ENCODE data around the gene LRRC4C. TPM values are rescaled to one million over a fixed set of nuclear protein-coding genes. Genes with fewer than 3 reads are reported as not detected.

The LRRC4C gene
- total RNA-seq, 1 experiment from 2014 or later = 0.72 TPM

DNA sequence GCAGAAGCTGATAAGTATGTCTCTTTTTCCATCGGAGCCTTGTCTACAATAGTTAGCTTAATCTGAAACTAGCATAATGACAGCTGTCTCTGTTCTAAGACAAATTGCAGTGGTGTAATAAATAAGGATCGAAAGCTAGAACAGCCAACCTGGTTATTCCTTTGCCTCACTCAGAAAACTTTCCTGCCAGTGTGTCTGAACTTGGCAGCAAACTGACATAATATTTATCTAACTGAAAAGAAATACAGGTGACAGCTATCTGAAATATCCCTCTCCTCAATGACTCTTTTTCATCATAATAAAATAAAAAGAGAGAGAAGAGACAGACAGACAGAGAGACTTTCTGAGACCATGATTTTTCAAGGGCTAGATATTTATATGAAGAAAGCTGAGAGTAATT is 642.5 kb downstream of the LRRC4C start:
- H3K27ac Mint-ChIP-seq = no peak overlapping the region
- ChIA-PET POLR2A (interaction anchor here (0.6 kb wide), 1 partner anchor 262 kb away, joined by 3 read pairs; no protein-coding TSS in a partner anchor), CTCF (no interaction called here)
- DNase-seq (ENCODE audit: low spot score) (no peak), ATAC-seq (no peak)
- H3K4me3 Mint-ChIP-seq = no peak overlapping the region
- no peak for TF ChIP-seq TEAD1 (CRISPR knock-in tag; IDR thresholded peaks at IDR 0.05)
- TF ChIP-seq, protein P1, sequence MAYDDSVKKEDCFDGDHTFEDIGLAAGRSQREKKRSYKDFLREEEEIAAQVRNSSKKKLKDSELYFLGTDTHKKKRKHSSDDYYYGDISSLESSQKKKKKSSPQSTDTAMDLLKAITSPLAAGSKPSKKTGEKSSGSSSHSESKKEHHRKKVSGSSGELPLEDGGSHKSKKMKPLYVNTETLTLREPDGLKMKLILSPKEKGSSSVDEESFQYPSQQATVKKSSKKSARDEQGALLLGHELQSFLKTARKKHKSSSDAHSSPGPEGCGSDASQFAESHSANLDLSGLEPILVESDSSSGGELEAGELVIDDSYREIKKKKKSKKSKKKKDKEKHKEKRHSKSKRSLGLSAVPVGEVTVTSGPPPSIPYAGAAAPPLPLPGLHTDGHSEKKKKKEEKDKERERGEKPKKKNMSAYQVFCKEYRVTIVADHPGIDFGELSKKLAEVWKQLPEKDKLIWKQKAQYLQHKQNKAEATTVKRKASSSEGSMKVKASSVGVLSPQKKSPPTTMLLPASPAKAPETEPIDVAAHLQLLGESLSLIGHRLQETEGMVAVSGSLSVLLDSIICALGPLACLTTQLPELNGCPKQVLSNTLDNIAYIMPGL (CRISPR knock-in tag; IDR thresholded peaks at IDR 0.05) = no peak
- no peak for TF ChIP-seq NR1H2 (CRISPR knock-in tag; IDR thresholded peaks at IDR 0.05)
- TF ChIP-seq, protein P2, sequence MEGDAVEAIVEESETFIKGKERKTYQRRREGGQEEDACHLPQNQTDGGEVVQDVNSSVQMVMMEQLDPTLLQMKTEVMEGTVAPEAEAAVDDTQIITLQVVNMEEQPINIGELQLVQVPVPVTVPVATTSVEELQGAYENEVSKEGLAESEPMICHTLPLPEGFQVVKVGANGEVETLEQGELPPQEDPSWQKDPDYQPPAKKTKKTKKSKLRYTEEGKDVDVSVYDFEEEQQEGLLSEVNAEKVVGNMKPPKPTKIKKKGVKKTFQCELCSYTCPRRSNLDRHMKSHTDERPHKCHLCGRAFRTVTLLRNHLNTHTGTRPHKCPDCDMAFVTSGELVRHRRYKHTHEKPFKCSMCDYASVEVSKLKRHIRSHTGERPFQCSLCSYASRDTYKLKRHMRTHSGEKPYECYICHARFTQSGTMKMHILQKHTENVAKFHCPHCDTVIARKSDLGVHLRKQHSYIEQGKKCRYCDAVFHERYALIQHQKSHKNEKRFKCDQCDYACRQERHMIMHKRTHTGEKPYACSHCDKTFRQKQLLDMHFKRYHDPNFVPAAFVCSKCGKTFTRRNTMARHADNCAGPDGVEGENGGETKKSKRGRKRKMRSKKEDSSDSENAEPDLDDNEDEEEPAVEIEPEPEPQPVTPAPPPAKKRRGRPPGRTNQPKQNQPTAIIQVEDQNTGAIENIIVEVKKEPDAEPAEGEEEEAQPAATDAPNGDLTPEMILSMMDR (IDR thresholded peaks at IDR 0.05) = no peak
- TF ChIP-seq, protein P3, sequence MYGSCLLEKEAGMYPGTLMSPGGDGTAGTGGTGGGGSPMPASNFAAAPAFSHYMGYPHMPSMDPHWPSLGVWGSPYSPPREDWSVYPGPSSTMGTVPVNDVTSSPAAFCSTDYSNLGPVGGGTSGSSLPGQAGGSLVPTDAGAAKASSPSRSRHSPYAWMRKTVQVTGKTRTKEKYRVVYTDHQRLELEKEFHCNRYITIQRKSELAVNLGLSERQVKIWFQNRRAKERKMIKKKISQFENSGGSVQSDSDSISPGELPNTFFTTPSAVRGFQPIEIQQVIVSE (CRISPR knock-in tag; IDR thresholded peaks at IDR 0.05; ENCODE audit: borderline replicate concordance) = no peak
- TF ChIP-seq, protein P4, sequence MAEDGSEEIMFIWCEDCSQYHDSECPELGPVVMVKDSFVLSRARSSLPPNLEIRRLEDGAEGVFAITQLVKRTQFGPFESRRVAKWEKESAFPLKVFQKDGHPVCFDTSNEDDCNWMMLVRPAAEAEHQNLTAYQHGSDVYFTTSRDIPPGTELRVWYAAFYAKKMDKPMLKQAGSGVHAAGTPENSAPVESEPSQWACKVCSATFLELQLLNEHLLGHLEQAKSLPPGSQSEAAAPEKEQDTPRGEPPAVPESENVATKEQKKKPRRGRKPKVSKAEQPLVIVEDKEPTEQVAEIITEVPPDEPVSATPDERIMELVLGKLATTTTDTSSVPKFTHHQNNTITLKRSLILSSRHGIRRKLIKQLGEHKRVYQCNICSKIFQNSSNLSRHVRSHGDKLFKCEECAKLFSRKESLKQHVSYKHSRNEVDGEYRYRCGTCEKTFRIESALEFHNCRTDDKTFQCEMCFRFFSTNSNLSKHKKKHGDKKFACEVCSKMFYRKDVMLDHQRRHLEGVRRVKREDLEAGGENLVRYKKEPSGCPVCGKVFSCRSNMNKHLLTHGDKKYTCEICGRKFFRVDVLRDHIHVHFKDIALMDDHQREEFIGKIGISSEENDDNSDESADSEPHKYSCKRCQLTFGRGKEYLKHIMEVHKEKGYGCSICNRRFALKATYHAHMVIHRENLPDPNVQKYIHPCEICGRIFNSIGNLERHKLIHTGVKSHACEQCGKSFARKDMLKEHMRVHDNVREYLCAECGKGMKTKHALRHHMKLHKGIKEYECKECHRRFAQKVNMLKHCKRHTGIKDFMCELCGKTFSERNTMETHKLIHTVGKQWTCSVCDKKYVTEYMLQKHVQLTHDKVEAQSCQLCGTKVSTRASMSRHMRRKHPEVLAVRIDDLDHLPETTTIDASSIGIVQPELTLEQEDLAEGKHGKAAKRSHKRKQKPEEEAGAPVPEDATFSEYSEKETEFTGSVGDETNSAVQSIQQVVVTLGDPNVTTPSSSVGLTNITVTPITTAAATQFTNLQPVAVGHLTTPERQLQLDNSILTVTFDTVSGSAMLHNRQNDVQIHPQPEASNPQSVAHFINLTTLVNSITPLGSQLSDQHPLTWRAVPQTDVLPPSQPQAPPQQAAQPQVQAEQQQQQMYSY (CRISPR knock-in tag; IDR thresholded peaks at IDR 0.05) = no peak
- TF ChIP-seq, protein P5, sequence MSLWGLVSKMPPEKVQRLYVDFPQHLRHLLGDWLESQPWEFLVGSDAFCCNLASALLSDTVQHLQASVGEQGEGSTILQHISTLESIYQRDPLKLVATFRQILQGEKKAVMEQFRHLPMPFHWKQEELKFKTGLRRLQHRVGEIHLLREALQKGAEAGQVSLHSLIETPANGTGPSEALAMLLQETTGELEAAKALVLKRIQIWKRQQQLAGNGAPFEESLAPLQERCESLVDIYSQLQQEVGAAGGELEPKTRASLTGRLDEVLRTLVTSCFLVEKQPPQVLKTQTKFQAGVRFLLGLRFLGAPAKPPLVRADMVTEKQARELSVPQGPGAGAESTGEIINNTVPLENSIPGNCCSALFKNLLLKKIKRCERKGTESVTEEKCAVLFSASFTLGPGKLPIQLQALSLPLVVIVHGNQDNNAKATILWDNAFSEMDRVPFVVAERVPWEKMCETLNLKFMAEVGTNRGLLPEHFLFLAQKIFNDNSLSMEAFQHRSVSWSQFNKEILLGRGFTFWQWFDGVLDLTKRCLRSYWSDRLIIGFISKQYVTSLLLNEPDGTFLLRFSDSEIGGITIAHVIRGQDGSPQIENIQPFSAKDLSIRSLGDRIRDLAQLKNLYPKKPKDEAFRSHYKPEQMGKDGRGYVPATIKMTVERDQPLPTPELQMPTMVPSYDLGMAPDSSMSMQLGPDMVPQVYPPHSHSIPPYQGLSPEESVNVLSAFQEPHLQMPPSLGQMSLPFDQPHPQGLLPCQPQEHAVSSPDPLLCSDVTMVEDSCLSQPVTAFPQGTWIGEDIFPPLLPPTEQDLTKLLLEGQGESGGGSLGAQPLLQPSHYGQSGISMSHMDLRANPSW (CRISPR knock-in tag; conservative IDR thresholded peaks at IDR 0.05; ENCODE audit: low read depth) = no peak
- TF ChIP-seq, protein P6, sequence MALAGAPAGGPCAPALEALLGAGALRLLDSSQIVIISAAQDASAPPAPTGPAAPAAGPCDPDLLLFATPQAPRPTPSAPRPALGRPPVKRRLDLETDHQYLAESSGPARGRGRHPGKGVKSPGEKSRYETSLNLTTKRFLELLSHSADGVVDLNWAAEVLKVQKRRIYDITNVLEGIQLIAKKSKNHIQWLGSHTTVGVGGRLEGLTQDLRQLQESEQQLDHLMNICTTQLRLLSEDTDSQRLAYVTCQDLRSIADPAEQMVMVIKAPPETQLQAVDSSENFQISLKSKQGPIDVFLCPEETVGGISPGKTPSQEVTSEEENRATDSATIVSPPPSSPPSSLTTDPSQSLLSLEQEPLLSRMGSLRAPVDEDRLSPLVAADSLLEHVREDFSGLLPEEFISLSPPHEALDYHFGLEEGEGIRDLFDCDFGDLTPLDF (CRISPR knock-in tag; IDR thresholded peaks at IDR 0.05) = no peak
- H3K9me3 Mint-ChIP-seq = peaks cover 31% of the 10 kb centered on the region
- peaks cover 10% of the 10 kb centered on the region for H3K4me1 Mint-ChIP-seq
- H3K27me3 Mint-ChIP-seq (ENCODE audit: low read depth) = no peaks in the 10 kb centered on the region
- peaks cover 17% of the 10 kb centered on the region for H3K36me3 Mint-ChIP-seq

DNA sequence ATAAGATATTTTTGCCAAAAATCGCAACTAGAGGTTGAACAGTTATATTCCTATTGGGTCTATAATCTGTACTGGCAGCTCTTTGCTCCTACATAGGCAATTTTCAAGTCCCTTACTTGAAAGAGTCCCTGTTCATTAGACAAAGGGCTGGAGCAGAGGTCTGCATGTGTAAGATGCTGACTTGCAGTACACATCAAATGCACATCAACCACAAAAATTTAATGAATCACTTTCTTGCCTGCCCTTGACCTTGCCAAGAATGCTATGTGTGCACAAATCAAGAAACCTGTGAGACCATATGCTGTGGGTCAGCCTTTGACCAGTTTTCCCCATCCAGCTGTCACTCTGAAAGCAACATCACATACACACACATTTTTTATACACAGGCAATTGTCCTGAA is 661.5 kb downstream of the LRRC4C start:
- no peak for ATAC-seq
- Mint-ChIP-seq H3K27ac (no peak overlapping the region), H3K9me3 (no peaks in the 10 kb centered on the region), H3K4me1 (no peaks in the 10 kb centered on the region), H3K27me3 (ENCODE audit: low read depth) (no peaks in the 10 kb centered on the region), H3K36me3 (no peaks in the 10 kb centered on the region), H3K4me3 (no peak overlapping the region)
- POLR2A ChIA-PET = no interaction called here
- CTCF ChIA-PET = no interaction called here
- no peak for DNase-seq (ENCODE audit: low spot score)
- no peak for TF ChIP-seq NFATC4 (CRISPR knock-in tag; IDR thresholded peaks at IDR 0.05)
- TF ChIP-seq, protein P7, sequence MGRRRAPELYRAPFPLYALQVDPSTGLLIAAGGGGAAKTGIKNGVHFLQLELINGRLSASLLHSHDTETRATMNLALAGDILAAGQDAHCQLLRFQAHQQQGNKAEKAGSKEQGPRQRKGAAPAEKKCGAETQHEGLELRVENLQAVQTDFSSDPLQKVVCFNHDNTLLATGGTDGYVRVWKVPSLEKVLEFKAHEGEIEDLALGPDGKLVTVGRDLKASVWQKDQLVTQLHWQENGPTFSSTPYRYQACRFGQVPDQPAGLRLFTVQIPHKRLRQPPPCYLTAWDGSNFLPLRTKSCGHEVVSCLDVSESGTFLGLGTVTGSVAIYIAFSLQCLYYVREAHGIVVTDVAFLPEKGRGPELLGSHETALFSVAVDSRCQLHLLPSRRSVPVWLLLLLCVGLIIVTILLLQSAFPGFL (CRISPR knock-in tag; IDR thresholded peaks at IDR 0.05; ENCODE audit: borderline replicate concordance) = no peak
- no peak for TF ChIP-seq MXD4 (CRISPR knock-in tag; IDR thresholded peaks at IDR 0.05; ENCODE audit: borderline replicate concordance)
- TF ChIP-seq, protein P8, sequence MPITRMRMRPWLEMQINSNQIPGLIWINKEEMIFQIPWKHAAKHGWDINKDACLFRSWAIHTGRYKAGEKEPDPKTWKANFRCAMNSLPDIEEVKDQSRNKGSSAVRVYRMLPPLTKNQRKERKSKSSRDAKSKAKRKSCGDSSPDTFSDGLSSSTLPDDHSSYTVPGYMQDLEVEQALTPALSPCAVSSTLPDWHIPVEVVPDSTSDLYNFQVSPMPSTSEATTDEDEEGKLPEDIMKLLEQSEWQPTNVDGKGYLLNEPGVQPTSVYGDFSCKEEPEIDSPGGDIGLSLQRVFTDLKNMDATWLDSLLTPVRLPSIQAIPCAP (CRISPR knock-in tag; IDR thresholded peaks at IDR 0.05) = no peak
- no peak for TF ChIP-seq NR1H2 (CRISPR knock-in tag; IDR thresholded peaks at IDR 0.05)
- no peak for TF ChIP-seq GABPB1 (CRISPR knock-in tag; IDR thresholded peaks at IDR 0.05)
- no peak for TF ChIP-seq TEAD1 (CRISPR knock-in tag; IDR thresholded peaks at IDR 0.05)
- TF ChIP-seq FOXK1 (CRISPR knock-in tag; IDR thresholded peaks at IDR 0.05) = no peak
- no peak for TF ChIP-seq NFE2L1 (CRISPR knock-in tag; IDR thresholded peaks at IDR 0.05)
- TF ChIP-seq FOXJ3 (CRISPR knock-in tag; IDR thresholded peaks at IDR 0.05; ENCODE audit: borderline replicate concordance) = no peak
- TF ChIP-seq, protein P9, sequence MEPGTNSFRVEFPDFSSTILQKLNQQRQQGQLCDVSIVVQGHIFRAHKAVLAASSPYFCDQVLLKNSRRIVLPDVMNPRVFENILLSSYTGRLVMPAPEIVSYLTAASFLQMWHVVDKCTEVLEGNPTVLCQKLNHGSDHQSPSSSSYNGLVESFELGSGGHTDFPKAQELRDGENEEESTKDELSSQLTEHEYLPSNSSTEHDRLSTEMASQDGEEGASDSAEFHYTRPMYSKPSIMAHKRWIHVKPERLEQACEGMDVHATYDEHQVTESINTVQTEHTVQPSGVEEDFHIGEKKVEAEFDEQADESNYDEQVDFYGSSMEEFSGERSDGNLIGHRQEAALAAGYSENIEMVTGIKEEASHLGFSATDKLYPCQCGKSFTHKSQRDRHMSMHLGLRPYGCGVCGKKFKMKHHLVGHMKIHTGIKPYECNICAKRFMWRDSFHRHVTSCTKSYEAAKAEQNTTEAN (CRISPR knock-in tag; IDR thresholded peaks at IDR 0.05) = no peak
- TF ChIP-seq, protein P1 (CRISPR knock-in tag; IDR thresholded peaks at IDR 0.05) = no peak
